Liver (tissue), 9 donors: Measurements from ENCODE around the gene SLC20A1. TPM values are rescaled to one million over a fixed set of nuclear protein-coding genes. Genes with fewer than 3 reads are reported as not detected.

Experiments used
- DNase-seq: peaks from one replicate; pipeline ENCODE4 v3.0.0-alpha.2; 2017; ENCODE audit warnings: low spot score
- H3K27ac ChIP-seq, 2 donors: one replicate each; pipeline ENCODE4 v1.7.0; 2013; ENCODE audit warnings: inconsistent platforms in 2 of 2, low read length in 2 of 2, control low read depth in 1 of 2, low read depth in 1 of 2, mild to moderate bottlenecking in 1 of 2
- H3K27me3 ChIP-seq, 4 donors: one replicate each; pipeline versions ENCODE4 v1.6.1 to v1.7.0; 2013; ENCODE audit warnings: low read length in 3 of 4, inconsistent platforms in 1 of 4, mild to moderate bottlenecking in 1 of 4, moderate library complexity in 1 of 4; ENCODE audit not compliant: control insufficient read depth in 4 of 4, insufficient read depth in 4 of 4
- H3K36me3 ChIP-seq, 4 donors: one replicate each; pipeline versions ENCODE4 v1.6.1 to v1.7.0; 2013; ENCODE audit warnings: low read length in 3 of 4, mild to moderate bottlenecking in 3 of 4, low read depth in 1 of 4, moderate library complexity in 1 of 4; ENCODE audit not compliant: control insufficient read depth in 4 of 4, insufficient read depth in 3 of 4
- H3K4me1 ChIP-seq, 4 donors: one replicate each; pipeline versions ENCODE4 v1.6.1 to v1.7.0; 2013; ENCODE audit warnings: low read length in 3 of 4, mild to moderate bottlenecking in 3 of 4, moderate library complexity in 1 of 4; ENCODE audit not compliant: control insufficient read depth in 4 of 4, insufficient read depth in 4 of 4
- H3K4me3 ChIP-seq, 3 donors: one replicate each; pipeline versions ENCODE4 v1.6.1 to v1.7.0; 2013; ENCODE audit warnings: low read length in 3 of 3, control low read depth in 1 of 3, low read depth in 1 of 3, mild to moderate bottlenecking in 1 of 3
- H3K9ac ChIP-seq, 2 donors: one replicate each; pipeline ENCODE4 v1.7.0; 2013; ENCODE audit warnings: low read length in 2 of 2, mild to moderate bottlenecking in 2 of 2, moderate library complexity in 2 of 2, control low read depth in 1 of 2, low read depth in 1 of 2
- H3K9me3 ChIP-seq, 4 donors: one replicate each; pipeline versions ENCODE4 v1.6.1 to v1.7.0; 2013; ENCODE audit warnings: low read length in 3 of 4; ENCODE audit not compliant: control insufficient read depth in 4 of 4
- FOXA2 ChIP-seq: IDR thresholded peaks from 2 replicates; pipeline ENCODE4 v1.6.1; 2016; ENCODE audit warnings: antibody characterized with exemption
- GABPA ChIP-seq, 2 donors: IDR thresholded peaks in 1 of 2; conservative IDR thresholded peaks in 1 of 2; 2 replicates each; pipeline ENCODE4 v1.6.1; 2016; ENCODE audit warnings: antibody characterized with exemption in 2 of 2, mild to moderate bottlenecking in 1 of 2, moderate library complexity in 1 of 2
- HNF4A ChIP-seq, 2 donors: conservative IDR thresholded peaks; 2 replicates each; pipeline ENCODE4 v1.6.1; 2016; ENCODE audit warnings: antibody characterized with exemption in 2 of 2, mild to moderate bottlenecking in 2 of 2
- HNF4G ChIP-seq: IDR thresholded peaks from 2 replicates; pipeline ENCODE4 v1.6.1; 2016; ENCODE audit warnings: antibody characterized with exemption
- JUND ChIP-seq, 2 donors: IDR thresholded peaks; 2 replicates each; pipeline ENCODE4 v1.6.1; 2016; ENCODE audit warnings: antibody characterized with exemption in 2 of 2
- NR2F2 ChIP-seq: IDR thresholded peaks from 2 replicates; pipeline ENCODE4 v1.6.1; 2016; ENCODE audit warnings: antibody characterized with exemption
- RAD21 ChIP-seq, 2 donors: IDR thresholded peaks; 2 replicates each; pipeline ENCODE4 v1.6.1; 2016; ENCODE audit warnings: antibody characterized with exemption in 2 of 2, mild to moderate bottlenecking in 2 of 2
- RXRA ChIP-seq, 2 donors: IDR thresholded peaks; 2 replicates each; pipeline ENCODE4 v1.6.1; 2017 to 2018; ENCODE audit warnings: antibody characterized with exemption in 2 of 2, mild to moderate bottlenecking in 1 of 2
- SP1 ChIP-seq: IDR thresholded peaks from 2 replicates; pipeline ENCODE4 v1.6.1; 2018; ENCODE audit warnings: antibody characterized with exemption, mild to moderate bottlenecking
- YY1 ChIP-seq: IDR thresholded peaks from 2 replicates; pipeline ENCODE4 v1.6.1; 2016; ENCODE audit warnings: antibody characterized with exemption, mild to moderate bottlenecking
- WGBS: extraction: QIAGEN DNeasy Blood & Tissue Kit; methylation state at CpG from one replicate; pipeline ENCODE4 v1.1.7; 2013; 5-methylcytosine and 5-hydroxymethylcytosine counted together
- polyA plus RNA-seq, 2 donors: library from polyadenylated mRNA; stranded (reverse) in 1 of 2; unstranded in 1 of 2; fragments of 200-250 nt in 1 of 2; fragments of >200 nt in 1 of 2; fragmentation: Nextera tagmentation in 1 of 2; extraction: Ambion mirVana in 1 of 2; gene quantifications; one replicate each; pipeline versions ENCODE4 v1.2.1 to v1.2.3, GENCODE V29; 2013 to 2015
- total RNA-seq, 2 donors: library from RNA; depleted of rRNA; stranded (reverse); fragments of >200 nt; gene quantifications; one replicate each; pipeline ENCODE4 v1.2.3, GENCODE V29; 2014
- TF ChIP-seq, protein P1 (sequence below): fragments of 150-350 bp; IDR thresholded peaks from 2 replicates; pipeline ENCODE4 v1.5.1; 2017; ENCODE audit warnings: improper control_type of control experiment, low read depth, low read length; ENCODE audit not compliant: missing input control
- TF ChIP-seq, protein P2 (sequence below): IDR thresholded peaks from 2 replicates; pipeline ENCODE4 v1.6.1; 2016; ENCODE audit warnings: antibody characterized with exemption
- TF ChIP-seq, protein P3 (sequence below): IDR thresholded peaks from 2 replicates; pipeline ENCODE4 v1.6.1; 2016; ENCODE audit warnings: antibody characterized with exemption
- TF ChIP-seq, protein P4 (sequence below): IDR thresholded peaks from 2 replicates; pipeline ENCODE4 v1.6.1; 2016; ENCODE audit warnings: antibody characterized with exemption, mild to moderate bottlenecking
- donor health status: healthy.
- donor health status: healthy.
- donor health status: healthy.
- donor health status: healthy.
- donor health status: healthy.

SLC20A1 gene
- total and polyA plus RNA-seq, 4 donors: 15.3 to 56.9 (median 20.0) TPM

DNA sequence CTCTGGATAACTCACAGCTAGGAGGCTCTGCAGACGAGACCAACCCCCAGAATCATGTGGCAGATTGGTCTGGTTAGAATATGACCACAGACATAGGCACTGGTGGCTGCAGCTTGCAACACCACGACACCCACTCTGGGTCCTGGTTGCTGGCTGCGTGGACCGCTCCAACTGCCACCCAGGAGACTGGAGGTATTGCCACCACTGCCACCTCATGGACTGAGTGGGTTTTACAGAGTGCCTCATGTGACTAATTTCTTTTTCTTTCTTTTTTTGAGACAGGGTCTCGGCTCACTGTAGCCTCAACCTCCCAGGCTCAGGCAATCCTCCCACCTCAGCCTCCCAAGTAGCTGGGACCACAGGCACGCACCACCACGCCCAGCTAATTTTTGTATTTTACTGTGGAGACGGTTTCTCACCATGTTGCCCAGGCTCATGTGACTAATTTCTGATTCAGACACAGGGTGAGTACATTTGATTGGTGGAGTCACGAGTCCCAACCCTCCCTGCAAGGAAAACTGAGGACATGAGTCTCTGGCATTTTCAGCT, 45.2 kb downstream of the SLC20A1 start:
- 15% methylated on average over 9 of the region's 9 CpGs for WGBS
- H3K4me1 ChIP-seq: peaks cover 0 to 3% (median 1%) of the 10 kb centered on the region in 4 donors
- H3K27me3 ChIP-seq: no peaks in the 10 kb centered on the region
- no peaks in the 10 kb centered on the region for H3K36me3 ChIP-seq
- no peak overlapping the region for H3K27ac ChIP-seq
- H3K4me3 ChIP-seq: peak overlapping the region in 1 of 3 donors; percentile 19
- H3K9ac ChIP-seq: no peak overlapping the region
- TF ChIP-seq FOXA2: no peak
- peak; percentile 93 to 98 for TF ChIP-seq RAD21 (IDR thresholded peaks at IDR 0.05)
- TF ChIP-seq, protein P1, sequence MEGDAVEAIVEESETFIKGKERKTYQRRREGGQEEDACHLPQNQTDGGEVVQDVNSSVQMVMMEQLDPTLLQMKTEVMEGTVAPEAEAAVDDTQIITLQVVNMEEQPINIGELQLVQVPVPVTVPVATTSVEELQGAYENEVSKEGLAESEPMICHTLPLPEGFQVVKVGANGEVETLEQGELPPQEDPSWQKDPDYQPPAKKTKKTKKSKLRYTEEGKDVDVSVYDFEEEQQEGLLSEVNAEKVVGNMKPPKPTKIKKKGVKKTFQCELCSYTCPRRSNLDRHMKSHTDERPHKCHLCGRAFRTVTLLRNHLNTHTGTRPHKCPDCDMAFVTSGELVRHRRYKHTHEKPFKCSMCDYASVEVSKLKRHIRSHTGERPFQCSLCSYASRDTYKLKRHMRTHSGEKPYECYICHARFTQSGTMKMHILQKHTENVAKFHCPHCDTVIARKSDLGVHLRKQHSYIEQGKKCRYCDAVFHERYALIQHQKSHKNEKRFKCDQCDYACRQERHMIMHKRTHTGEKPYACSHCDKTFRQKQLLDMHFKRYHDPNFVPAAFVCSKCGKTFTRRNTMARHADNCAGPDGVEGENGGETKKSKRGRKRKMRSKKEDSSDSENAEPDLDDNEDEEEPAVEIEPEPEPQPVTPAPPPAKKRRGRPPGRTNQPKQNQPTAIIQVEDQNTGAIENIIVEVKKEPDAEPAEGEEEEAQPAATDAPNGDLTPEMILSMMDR: peak; percentile 85
- TF ChIP-seq NR2F2: no peak
- TF ChIP-seq, protein P2, sequence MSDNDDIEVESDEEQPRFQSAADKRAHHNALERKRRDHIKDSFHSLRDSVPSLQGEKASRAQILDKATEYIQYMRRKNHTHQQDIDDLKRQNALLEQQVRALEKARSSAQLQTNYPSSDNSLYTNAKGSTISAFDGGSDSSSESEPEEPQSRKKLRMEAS: peak; percentile 10
- DNase-seq: peak; percentile 73
- no peaks in the 10 kb centered on the region for H3K9me3 ChIP-seq

DNA sequence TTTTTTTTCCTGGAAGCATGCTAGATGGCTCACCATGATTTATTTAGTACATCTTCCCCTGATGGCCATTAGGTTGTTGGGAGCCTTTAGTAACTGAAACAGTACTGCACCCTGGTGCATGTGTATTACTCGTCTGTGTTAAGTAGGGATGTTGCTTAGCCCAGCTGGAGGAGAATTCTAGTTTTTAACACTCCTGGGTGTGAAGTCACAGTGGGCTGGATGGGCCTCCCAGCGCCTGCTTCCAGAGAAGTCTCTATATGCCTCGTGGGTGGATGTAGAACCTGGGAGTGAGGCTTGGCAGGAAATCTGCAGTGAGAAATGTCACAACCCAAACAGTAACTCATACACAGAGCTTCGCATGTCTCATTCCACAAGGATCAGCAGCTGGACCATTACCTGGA, 46.1 kb downstream of the SLC20A1 start:
- Histone ChIP-seq H3K27ac (no peak overlapping the region), H3K27me3 (no peaks in the 10 kb centered on the region), H3K9me3 (no peaks in the 10 kb centered on the region), H3K36me3 (no peaks in the 10 kb centered on the region), H3K4me1 (peaks cover 0 to 3% (median 1%) of the 10 kb centered on the region in 4 donors), H3K9ac (no peak overlapping the region), H3K4me3 (no peak overlapping the region)
- DNase-seq: no peak
- 77% methylated on average over 4 of the region's 4 CpGs for WGBS
- TF ChIP-seq JUND (IDR thresholded peaks at IDR 0.05): no peak
- TF ChIP-seq SP1: no peak
- TF ChIP-seq NR2F2: no peak
- TF ChIP-seq YY1: no peak

DNA sequence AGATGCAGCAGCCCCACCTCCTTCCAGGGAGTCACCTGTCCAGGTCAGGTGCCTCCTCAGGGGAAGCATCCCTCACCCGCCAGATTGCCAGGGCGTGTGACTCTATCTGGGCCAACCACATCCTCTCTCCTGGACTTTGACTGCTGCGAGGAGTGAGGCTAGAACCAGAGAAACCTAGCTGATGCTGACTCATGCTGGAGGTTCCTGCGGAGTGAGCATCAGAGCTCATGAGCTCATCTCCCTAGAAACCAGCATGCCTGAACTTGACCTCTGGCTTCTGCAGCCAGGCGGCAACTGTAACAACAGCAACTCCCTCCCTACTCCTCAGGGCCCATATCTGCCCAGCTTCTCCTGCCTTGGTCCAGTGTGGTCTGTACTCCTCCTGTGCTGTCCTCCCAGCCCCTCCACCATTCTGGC, 46.8 kb downstream of the SLC20A1 start:
- no peak overlapping the region for H3K9ac ChIP-seq
- H3K4me3 ChIP-seq: no peak overlapping the region
- 37% methylated on average over 5 of the region's 5 CpGs for WGBS
- peak in 1 of 2 donors; percentile 17 for TF ChIP-seq RXRA (IDR thresholded peaks at IDR 0.05)
- peak in 1 of 2 donors; percentile 50 for TF ChIP-seq HNF4A (conservative IDR thresholded peaks at IDR 0.05)
- TF ChIP-seq JUND (IDR thresholded peaks at IDR 0.05): peak in 1 of 2 donors; percentile 29
- TF ChIP-seq NR2F2: no peak
- no peaks in the 10 kb centered on the region for H3K36me3 ChIP-seq
- DNase-seq: no peak
- H3K27ac ChIP-seq: no peak overlapping the region
- peaks cover 0 to 3% (median 1%) of the 10 kb centered on the region in 4 donors for H3K4me1 ChIP-seq
- H3K9me3 ChIP-seq: no peaks in the 10 kb centered on the region
- no peaks in the 10 kb centered on the region for H3K27me3 ChIP-seq

DNA sequence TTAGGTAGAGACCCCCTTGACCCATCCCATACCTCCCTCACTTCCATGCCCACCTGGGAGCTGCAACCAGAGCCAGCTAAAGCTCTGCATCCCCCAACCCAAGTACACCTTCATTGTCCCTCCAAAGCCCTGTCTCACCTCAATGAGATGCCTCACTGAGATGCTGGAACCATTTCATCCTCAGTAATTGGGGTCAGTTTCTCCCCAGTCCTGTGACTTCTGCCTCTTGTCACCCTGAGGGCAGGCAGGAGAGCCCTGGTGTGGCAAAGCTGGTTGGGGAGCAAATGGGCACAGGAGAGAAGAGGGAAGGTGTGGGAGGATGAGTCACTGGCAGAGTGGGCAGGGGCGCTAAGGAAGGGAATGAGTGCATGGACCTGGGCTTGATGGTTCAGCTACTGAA, 47.2 kb downstream of the SLC20A1 start:
- TF ChIP-seq, protein P3, sequence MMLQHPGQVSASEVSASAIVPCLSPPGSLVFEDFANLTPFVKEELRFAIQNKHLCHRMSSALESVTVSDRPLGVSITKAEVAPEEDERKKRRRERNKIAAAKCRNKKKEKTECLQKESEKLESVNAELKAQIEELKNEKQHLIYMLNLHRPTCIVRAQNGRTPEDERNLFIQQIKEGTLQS: no peak
- TF ChIP-seq, protein P1: no peak
- no peak for TF ChIP-seq JUND (IDR thresholded peaks at IDR 0.05)
- no peak for TF ChIP-seq RXRA (IDR thresholded peaks at IDR 0.05)
- TF ChIP-seq GABPA (IDR thresholded peaks at IDR 0.05 in 1 of 2, conservative IDR thresholded peaks at IDR 0.05 in 1 of 2): no peak
- TF ChIP-seq SP1: no peak
- TF ChIP-seq HNF4G: no peak
- TF ChIP-seq RAD21 (IDR thresholded peaks at IDR 0.05): no peak
- TF ChIP-seq, protein P4, sequence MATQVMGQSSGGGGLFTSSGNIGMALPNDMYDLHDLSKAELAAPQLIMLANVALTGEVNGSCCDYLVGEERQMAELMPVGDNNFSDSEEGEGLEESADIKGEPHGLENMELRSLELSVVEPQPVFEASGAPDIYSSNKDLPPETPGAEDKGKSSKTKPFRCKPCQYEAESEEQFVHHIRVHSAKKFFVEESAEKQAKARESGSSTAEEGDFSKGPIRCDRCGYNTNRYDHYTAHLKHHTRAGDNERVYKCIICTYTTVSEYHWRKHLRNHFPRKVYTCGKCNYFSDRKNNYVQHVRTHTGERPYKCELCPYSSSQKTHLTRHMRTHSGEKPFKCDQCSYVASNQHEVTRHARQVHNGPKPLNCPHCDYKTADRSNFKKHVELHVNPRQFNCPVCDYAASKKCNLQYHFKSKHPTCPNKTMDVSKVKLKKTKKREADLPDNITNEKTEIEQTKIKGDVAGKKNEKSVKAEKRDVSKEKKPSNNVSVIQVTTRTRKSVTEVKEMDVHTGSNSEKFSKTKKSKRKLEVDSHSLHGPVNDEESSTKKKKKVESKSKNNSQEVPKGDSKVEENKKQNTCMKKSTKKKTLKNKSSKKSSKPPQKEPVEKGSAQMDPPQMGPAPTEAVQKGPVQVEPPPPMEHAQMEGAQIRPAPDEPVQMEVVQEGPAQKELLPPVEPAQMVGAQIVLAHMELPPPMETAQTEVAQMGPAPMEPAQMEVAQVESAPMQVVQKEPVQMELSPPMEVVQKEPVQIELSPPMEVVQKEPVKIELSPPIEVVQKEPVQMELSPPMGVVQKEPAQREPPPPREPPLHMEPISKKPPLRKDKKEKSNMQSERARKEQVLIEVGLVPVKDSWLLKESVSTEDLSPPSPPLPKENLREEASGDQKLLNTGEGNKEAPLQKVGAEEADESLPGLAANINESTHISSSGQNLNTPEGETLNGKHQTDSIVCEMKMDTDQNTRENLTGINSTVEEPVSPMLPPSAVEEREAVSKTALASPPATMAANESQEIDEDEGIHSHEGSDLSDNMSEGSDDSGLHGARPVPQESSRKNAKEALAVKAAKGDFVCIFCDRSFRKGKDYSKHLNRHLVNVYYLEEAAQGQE: no peak
- TF ChIP-seq, protein P2: no peak
- Histone ChIP-seq H3K9ac (no peak overlapping the region), H3K9me3 (no peaks in the 10 kb centered on the region), H3K4me1 (peaks cover 0 to 3% (median 1%) of the 10 kb centered on the region in 4 donors), H3K27me3 (no peaks in the 10 kb centered on the region), H3K27ac (no peak overlapping the region), H3K4me3 (no peak overlapping the region), H3K36me3 (no peaks in the 10 kb centered on the region)
- WGBS: 95% methylated on average over 1 of the region's 1 CpG
- DNase-seq: no peak
